ENCODE measurements around the gene NSD2. TPM values are rescaled to one million over a fixed set of nuclear protein-coding genes. Genes with fewer than 3 reads are reported as not detected.

NSD2 gene
- total and polyA plus RNA-seq, 2 experiments from 2014 or later: 25.7 to 30.8 TPM

DNA sequence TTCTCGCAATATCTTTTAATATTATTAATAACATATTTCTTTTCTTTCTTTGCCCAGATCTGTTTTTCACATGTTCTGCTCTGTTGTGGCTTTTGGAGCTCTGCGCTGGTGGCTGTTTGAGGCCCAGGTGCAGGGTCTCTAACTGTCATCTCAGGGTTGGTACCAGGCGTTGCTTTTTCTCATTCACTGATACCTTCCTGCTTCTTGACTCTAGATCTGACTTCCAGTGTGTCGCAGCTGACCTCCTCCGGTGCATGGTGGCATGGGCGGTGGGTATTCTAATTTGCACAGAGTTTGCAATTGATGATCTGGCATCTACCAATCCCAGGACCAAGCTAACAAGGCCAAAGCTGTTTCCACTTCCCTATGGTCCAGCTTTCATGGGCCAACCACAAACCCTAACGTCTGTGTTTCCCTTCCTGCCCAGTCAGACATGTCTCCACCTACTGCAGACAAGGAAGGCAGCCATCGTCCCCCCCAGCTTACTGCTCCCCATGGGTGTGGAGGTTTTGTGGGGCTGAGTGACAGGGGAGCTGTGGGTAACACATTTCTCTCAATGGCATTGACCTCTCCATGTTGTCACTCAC is 40.5 kb upstream of the NSD2 start:
- Histone ChIP-seq H2AFZ (no peak overlapping the region), H3K4me2 (no peak overlapping the region), H3K4me1 (ENCODE audit: insufficient read depth) (no peaks in the 10 kb centered on the region), H3K9me2 (replicated peaks; ENCODE audit: insufficient read depth) (no peaks in the 10 kb centered on the region), H4K20me1 (ENCODE audit: insufficient read depth, poor library complexity, severe bottlenecking) (no peaks in the 10 kb centered on the region), H3K9me3 (ENCODE audit: low read depth) (no peaks in the 10 kb centered on the region), H3K79me2 (no peaks in the 10 kb centered on the region), H3K36me3 (replicated peaks; ENCODE audit: insufficient read depth, low read depth) (no peaks in the 10 kb centered on the region), H3K4me3 (no peak overlapping the region), H3K27ac (no peak overlapping the region), H3K27me3 (no peaks in the 10 kb centered on the region)
- TF ChIP-seq, protein P1, sequence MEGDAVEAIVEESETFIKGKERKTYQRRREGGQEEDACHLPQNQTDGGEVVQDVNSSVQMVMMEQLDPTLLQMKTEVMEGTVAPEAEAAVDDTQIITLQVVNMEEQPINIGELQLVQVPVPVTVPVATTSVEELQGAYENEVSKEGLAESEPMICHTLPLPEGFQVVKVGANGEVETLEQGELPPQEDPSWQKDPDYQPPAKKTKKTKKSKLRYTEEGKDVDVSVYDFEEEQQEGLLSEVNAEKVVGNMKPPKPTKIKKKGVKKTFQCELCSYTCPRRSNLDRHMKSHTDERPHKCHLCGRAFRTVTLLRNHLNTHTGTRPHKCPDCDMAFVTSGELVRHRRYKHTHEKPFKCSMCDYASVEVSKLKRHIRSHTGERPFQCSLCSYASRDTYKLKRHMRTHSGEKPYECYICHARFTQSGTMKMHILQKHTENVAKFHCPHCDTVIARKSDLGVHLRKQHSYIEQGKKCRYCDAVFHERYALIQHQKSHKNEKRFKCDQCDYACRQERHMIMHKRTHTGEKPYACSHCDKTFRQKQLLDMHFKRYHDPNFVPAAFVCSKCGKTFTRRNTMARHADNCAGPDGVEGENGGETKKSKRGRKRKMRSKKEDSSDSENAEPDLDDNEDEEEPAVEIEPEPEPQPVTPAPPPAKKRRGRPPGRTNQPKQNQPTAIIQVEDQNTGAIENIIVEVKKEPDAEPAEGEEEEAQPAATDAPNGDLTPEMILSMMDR (IDR thresholded peaks at IDR 0.05; ENCODE audit: poor library complexity): no peak
- TF ChIP-seq EZH2phosphoT487 (IDR thresholded peaks at IDR 0.05; ENCODE audit: low read depth, severe bottlenecking, unreplicated experiment) (no peak), EZH2 (IDR thresholded peaks at IDR 0.05; ENCODE audit: borderline replicate concordance) (no peak)
- DNase-seq (ENCODE audit: low spot score): no peak
- 95% methylated on average over 8 of the region's 8 CpGs for WGBS (ENCODE audit: low lambda C conversion rate, missing lambda C conversion rate)

DNA sequence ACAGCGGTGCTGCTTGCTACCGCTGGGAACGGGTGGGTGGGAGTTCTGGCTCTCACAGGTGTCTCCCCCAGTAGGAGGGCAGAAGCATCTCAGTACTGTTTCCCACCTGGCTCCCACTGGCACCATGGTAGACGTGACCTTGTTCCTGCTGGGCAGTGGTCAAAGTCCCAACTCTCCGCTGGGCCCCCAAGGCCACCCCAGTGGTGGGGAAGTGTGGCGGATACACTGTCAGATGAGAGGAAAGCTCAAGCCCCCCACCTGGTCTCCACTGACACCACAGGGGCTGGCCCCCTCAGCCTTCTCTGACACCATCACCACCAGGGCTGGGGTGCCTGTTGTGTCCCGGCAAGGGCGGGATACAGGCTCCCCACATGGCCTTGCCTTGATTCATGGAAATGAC is 39.9 kb upstream of the NSD2 start:
- TF ChIP-seq, protein P1 (IDR thresholded peaks at IDR 0.05; ENCODE audit: poor library complexity): no peak
- TF ChIP-seq EZH2phosphoT487 (IDR thresholded peaks at IDR 0.05; ENCODE audit: low read depth, severe bottlenecking, unreplicated experiment): no peak
- TF ChIP-seq EZH2 (IDR thresholded peaks at IDR 0.05; ENCODE audit: borderline replicate concordance): no peak
- H3K4me2 ChIP-seq: no peak overlapping the region
- no peaks in the 10 kb centered on the region for H3K4me1 ChIP-seq (ENCODE audit: insufficient read depth)
- no peaks in the 10 kb centered on the region for H3K79me2 ChIP-seq
- H3K36me3 ChIP-seq (replicated peaks; ENCODE audit: insufficient read depth, low read depth): no peaks in the 10 kb centered on the region
- H4K20me1 ChIP-seq (ENCODE audit: insufficient read depth, poor library complexity, severe bottlenecking): no peaks in the 10 kb centered on the region
- H3K9me2 ChIP-seq (replicated peaks; ENCODE audit: insufficient read depth): no peaks in the 10 kb centered on the region
- H3K27ac ChIP-seq: no peak overlapping the region
- DNase-seq (ENCODE audit: low spot score): no peak
- no peaks in the 10 kb centered on the region for H3K27me3 ChIP-seq
- WGBS (ENCODE audit: low lambda C conversion rate, missing lambda C conversion rate): 97% methylated on average over 8 of the region's 8 CpGs
- no peak overlapping the region for H2AFZ ChIP-seq
- H3K4me3 ChIP-seq: no peak overlapping the region
- no peaks in the 10 kb centered on the region for H3K9me3 ChIP-seq (ENCODE audit: low read depth)

DNA sequence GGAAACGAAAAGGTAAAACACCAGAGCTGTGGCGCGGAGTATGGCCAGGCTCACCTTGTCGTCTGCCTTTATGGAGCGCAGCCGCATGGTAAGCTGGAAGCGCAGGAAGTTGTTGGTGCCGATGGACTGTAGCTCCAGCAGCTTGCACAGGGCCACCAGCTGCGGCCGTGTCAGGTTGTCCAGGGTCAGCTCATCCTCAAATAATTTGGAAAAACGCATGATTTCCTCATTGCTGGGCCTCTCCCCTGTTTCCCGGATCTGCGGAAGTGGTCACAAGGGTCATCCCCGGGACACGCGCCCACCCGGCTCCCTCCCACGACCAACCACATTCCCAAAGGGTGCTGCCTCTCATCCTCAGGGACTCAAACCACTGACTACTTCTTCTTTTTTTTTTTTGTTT is 38.5 kb upstream of the NSD2 start:
- Histone ChIP-seq H3K36me3 (replicated peaks; ENCODE audit: insufficient read depth, low read depth) (no peaks in the 10 kb centered on the region), H3K4me2 (no peak overlapping the region), H3K9me2 (replicated peaks; ENCODE audit: insufficient read depth) (no peaks in the 10 kb centered on the region), H4K20me1 (ENCODE audit: insufficient read depth, poor library complexity, severe bottlenecking) (no peaks in the 10 kb centered on the region), H3K4me3 (no peak overlapping the region), H3K9me3 (ENCODE audit: low read depth) (no peaks in the 10 kb centered on the region), H3K4me1 (ENCODE audit: insufficient read depth) (no peaks in the 10 kb centered on the region), H3K27me3 (no peaks in the 10 kb centered on the region), H3K79me2 (no peaks in the 10 kb centered on the region), H3K27ac (no peak overlapping the region), H2AFZ (no peak overlapping the region)
- TF ChIP-seq, protein P1 (IDR thresholded peaks at IDR 0.05; ENCODE audit: poor library complexity): no peak
- TF ChIP-seq EZH2phosphoT487 (IDR thresholded peaks at IDR 0.05; ENCODE audit: low read depth, severe bottlenecking, unreplicated experiment): no peak
- WGBS (ENCODE audit: low lambda C conversion rate, missing lambda C conversion rate): 97% methylated on average over 16 of the region's 18 CpGs
- DNase-seq (ENCODE audit: low spot score): no peak
